Keratinocyte (primary cell): Measurements from ENCODE around the gene DKC1.

ENCODE experiments used
- CTCF ChIP-seq, 3 experiments: IDR thresholded peaks in 1 of 3; conservative IDR thresholded peaks in 1 of 3; optimal IDR thresholded peaks in 1 of 3; 2 replicates in 2 of 3; 3 replicates in 1 of 3; pipeline versions ENCODE3 to v1.5.1; 2011; ENCODE audit warnings: low read length in 3 of 3, mild to moderate bottlenecking in 3 of 3, moderate library complexity in 2 of 3, control low read depth in 1 of 3, inconsistent platforms in 1 of 3; ENCODE audit not compliant: insufficient read depth in 2 of 3; ENCODE audit errors: extremely low read depth in 1 of 3
- EZH2 ChIP-seq: IDR thresholded peaks from one replicate; pipeline ENCODE4 v1.6.1; 2012; ENCODE audit warnings: inconsistent platforms, mild to moderate bottlenecking, low read length, moderate library complexity

GRCh38 chrX:154751669-154752271 is 10.9 kb upstream of the DKC1 start:
- TF ChIP-seq CTCF (optimal IDR thresholded peaks at IDR 0.05 in 1 of 3, IDR thresholded peaks at IDR 0.05 in 1 of 3, conservative IDR thresholded peaks at IDR 0.05 in 1 of 3; ENCODE audit: extremely low read depth in 1 of 3, insufficient read depth in 2 of 3, low read length in 3 of 3) (no peak), EZH2 (no peak)
